ENCODE results near the gene FOXRED1.

GRCh38 chr11:126310992-126311310, 42.0 kb downstream of the FOXRED1 start:
- no peak for TF ChIP-seq CTCF (CRISPR knock-in tag; IDR thresholded peaks at IDR 0.05)
- no peak for TF ChIP-seq TCF7L2 (IDR thresholded peaks at IDR 0.05; ENCODE audit: low read depth, low read length)
- no peak for TF ChIP-seq ARNTL (CRISPR knock-in tag; IDR thresholded peaks at IDR 0.05)
- no peak for TF ChIP-seq EZH2 (conservative IDR thresholded peaks at IDR 0.05; ENCODE audit: low read depth, low read length)
- TF ChIP-seq ZNF629 (CRISPR knock-in tag; conservative IDR thresholded peaks at IDR 0.05), result no peak
- no peak for TF ChIP-seq CCDC6 (CRISPR knock-in tag; IDR thresholded peaks at IDR 0.05)
- TF ChIP-seq ATF5 (CRISPR knock-in tag; IDR thresholded peaks at IDR 0.05; ENCODE audit: low read depth), result no peak
- no peak for TF ChIP-seq DPF2 (CRISPR knock-in tag; IDR thresholded peaks at IDR 0.05; ENCODE audit: borderline replicate concordance, low read depth)

Measured in HepG2 (cell line).